Progenitor cell of endocrine pancreas (in vitro differentiated cells): ENCODE measurements around the gene RAB11FIP3. TPM values are rescaled to one million over a fixed set of nuclear protein-coding genes. Genes with fewer than 3 reads are reported as not detected.
A peak's percentile ranks its signal among the peaks of the same experiment; 100 is the strongest.

Experiments used
- DNase-seq: peaks from one replicate; pipeline ENCODE4 v3.0.0; 2021; ENCODE audit warnings: low spot score; ENCODE audit not compliant: unreplicated experiment
- H3K27ac Mint-ChIP-seq: 2 replicates; pipeline ENCODE4 v1.8.0; 2021; ENCODE audit warnings: mild to moderate bottlenecking, moderate library complexity, mixed read lengths
- H3K27me3 Mint-ChIP-seq: 2 replicates; pipeline ENCODE4 v1.8.0; 2021; ENCODE audit warnings: mixed read lengths
- H3K36me3 Mint-ChIP-seq: 2 replicates; pipeline ENCODE4 v1.8.0; 2022; ENCODE audit warnings: mixed read lengths; ENCODE audit not compliant: insufficient read depth
- H3K4me1 Mint-ChIP-seq: 2 replicates; pipeline ENCODE4 v1.8.0; 2021; ENCODE audit warnings: low read depth, mixed read lengths
- H3K4me3 Mint-ChIP-seq: 2 replicates; pipeline ENCODE4 v1.8.0; 2021; ENCODE audit warnings: low read depth, mild to moderate bottlenecking, moderate library complexity, mixed read lengths
- H3K9me3 Mint-ChIP-seq: 2 replicates; pipeline ENCODE4 v1.8.0; 2021; ENCODE audit warnings: low read depth, mixed read lengths
- total RNA-seq: library from RNA; stranded (reverse); gene quantifications from 2 replicates; pipeline ENCODE4 v1.2.1, GENCODE V29; 2021
- TF ChIP-seq, protein P1 (sequence below): fragments of 200-600 bp; sonication (generic); IDR thresholded peaks from one replicate; pipeline ENCODE4 v1.5.0; 2021; ENCODE audit warnings: antibody characterized with exemption, mild to moderate bottlenecking; ENCODE audit not compliant: unreplicated experiment

RAB11FIP3 gene
- total RNA-seq, 1 donor from 2014 or later = 97.9 TPM

DNA sequence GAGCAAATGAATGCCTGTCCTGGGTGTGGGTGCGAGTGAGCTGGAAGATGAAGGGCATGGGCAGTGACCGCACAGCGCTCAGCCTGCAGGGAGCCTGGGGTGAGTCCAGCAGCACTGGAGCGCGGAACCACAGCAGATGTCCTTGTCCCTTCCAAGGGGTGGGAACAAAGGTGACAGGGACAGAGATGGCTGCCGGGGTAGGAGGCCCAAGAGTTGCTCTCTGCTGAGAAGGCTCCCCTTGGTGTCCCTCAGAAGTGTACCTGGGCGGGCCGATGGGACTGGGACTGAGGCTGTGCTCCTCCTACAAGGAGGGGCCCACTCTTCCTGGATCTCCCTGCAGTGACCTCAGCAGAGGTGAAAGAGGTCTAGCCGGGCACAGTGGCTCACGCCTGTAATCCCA lies 36.1 kb upstream of the RAB11FIP3 start:
- no peaks in the 10 kb centered on the region for H3K27me3 Mint-ChIP-seq
- no peaks in the 10 kb centered on the region for H3K9me3 Mint-ChIP-seq
- H3K4me3 Mint-ChIP-seq = no peak overlapping the region
- H3K4me1 Mint-ChIP-seq = peaks cover 17% of the 10 kb centered on the region
- H3K27ac Mint-ChIP-seq = no peak overlapping the region
- DNase-seq = no peak
- peaks cover 2% of the 10 kb centered on the region for H3K36me3 Mint-ChIP-seq
- TF ChIP-seq, protein P1, sequence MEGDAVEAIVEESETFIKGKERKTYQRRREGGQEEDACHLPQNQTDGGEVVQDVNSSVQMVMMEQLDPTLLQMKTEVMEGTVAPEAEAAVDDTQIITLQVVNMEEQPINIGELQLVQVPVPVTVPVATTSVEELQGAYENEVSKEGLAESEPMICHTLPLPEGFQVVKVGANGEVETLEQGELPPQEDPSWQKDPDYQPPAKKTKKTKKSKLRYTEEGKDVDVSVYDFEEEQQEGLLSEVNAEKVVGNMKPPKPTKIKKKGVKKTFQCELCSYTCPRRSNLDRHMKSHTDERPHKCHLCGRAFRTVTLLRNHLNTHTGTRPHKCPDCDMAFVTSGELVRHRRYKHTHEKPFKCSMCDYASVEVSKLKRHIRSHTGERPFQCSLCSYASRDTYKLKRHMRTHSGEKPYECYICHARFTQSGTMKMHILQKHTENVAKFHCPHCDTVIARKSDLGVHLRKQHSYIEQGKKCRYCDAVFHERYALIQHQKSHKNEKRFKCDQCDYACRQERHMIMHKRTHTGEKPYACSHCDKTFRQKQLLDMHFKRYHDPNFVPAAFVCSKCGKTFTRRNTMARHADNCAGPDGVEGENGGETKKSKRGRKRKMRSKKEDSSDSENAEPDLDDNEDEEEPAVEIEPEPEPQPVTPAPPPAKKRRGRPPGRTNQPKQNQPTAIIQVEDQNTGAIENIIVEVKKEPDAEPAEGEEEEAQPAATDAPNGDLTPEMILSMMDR = no peak

GRCh38 chr16:391885-392335 lies 33.5 kb upstream of the RAB11FIP3 start:
- TF ChIP-seq, protein P1 = peak; percentile 67
- Mint-ChIP-seq H3K4me1 (peaks cover 22% of the 10 kb centered on the region), H3K27ac (no peak overlapping the region), H3K9me3 (no peaks in the 10 kb centered on the region), H3K4me3 (no peak overlapping the region), H3K27me3 (no peaks in the 10 kb centered on the region), H3K36me3 (peaks cover 2% of the 10 kb centered on the region)
- no peak for DNase-seq

DNA sequence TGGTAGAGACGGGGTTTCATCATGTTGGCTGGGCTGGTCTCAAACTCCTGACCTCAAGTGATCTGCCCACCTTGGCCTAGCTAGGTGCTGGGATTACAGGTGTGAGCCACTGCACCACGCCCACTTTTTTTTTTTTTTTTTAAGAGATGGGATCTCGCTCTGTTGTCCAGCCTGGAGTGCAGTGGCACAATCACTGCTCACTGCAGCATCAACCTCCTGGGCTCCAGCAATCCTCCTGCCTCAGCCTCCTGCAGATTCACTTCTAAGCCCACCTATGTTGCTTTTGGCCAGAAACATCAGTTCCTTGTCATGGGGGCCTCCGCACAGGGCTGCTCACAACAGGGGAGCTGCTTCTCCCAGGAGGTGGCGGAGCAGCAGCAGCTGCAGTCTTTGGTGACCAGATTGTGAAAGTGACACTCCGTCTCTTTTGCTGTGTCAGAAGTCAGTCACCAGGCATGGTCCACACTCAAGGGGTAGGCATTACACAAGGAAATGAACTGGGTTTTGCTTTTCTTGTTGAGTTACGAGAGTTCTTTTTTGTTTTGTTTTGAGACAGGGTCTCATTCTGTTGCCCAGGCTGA lies 32.9 kb upstream of the RAB11FIP3 start:
- no peaks in the 10 kb centered on the region for H3K9me3 Mint-ChIP-seq

DNA sequence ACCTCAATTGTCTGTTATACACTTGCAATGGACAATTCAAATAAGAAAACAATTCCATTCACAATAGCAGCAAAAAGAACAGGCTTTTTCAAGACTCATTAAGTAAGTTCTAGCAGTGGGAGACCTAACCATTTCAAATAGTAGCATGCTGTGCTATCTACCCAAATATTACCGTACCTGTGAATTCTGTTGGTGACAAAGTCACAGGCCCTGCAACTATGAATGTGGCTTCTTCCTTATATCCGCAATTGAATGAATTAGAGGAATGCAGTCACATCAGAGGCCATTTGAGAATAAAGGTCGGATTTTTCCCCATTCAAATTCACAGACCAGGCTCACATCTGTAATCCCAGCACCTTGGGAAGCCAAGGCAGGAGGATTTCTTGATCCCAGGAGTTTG lies 29.2 kb upstream of the RAB11FIP3 start:
- H3K36me3 Mint-ChIP-seq = no peaks in the 10 kb centered on the region
- no peaks in the 10 kb centered on the region for H3K9me3 Mint-ChIP-seq
- peaks cover 9% of the 10 kb centered on the region for H3K4me1 Mint-ChIP-seq
- TF ChIP-seq, protein P1 = no peak
- DNase-seq = no peak
- H3K27ac Mint-ChIP-seq = peak overlapping the region; percentile 96
- H3K27me3 Mint-ChIP-seq = no peaks in the 10 kb centered on the region
- H3K4me3 Mint-ChIP-seq = peak overlapping the region; percentile 86

More for the DNA sequence above, 32.9 kb upstream of the RAB11FIP3 start:
- Mint-ChIP-seq H3K27me3 (no peaks in the 10 kb centered on the region), H3K36me3 (peaks cover 2% of the 10 kb centered on the region), H3K4me1 (peaks cover 21% of the 10 kb centered on the region), H3K27ac (no peak overlapping the region), H3K4me3 (no peak overlapping the region)
- no peak for DNase-seq
- TF ChIP-seq, protein P1 = no peak

DNA sequence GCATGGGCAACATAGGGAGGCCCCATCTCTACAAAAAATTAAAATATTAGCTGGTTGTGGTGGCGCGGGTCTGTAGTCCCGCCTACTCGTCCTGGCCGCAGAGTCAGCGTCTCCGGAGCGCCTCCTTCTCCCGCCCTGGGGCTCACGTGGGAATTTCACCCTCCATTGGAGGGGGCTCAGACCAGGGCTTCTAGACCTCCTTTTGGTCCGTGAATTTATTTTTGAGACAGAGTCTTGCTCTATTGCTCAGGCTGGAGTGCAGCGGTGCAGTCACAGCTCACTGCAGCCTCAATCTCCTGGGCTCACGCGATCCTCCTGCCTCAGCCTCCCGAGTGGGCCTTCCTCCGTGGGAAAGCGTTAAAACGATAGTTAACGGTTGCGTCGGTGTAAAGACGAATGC lies 28.8 kb upstream of the RAB11FIP3 start:
- Mint-ChIP-seq H3K4me1 (peaks cover 9% of the 10 kb centered on the region), H3K27ac (peak overlapping the region; percentile 96)

More for the DNA sequence above, 28.8 kb upstream of the RAB11FIP3 start:
- DNase-seq = no peak
- Mint-ChIP-seq H3K9me3 (no peaks in the 10 kb centered on the region), H3K27me3 (no peaks in the 10 kb centered on the region), H3K4me3 (peak overlapping the region; percentile 86), H3K36me3 (no peaks in the 10 kb centered on the region)
- TF ChIP-seq, protein P1 = no peak
